ENCODE data around the gene KMT5B.

DNA sequence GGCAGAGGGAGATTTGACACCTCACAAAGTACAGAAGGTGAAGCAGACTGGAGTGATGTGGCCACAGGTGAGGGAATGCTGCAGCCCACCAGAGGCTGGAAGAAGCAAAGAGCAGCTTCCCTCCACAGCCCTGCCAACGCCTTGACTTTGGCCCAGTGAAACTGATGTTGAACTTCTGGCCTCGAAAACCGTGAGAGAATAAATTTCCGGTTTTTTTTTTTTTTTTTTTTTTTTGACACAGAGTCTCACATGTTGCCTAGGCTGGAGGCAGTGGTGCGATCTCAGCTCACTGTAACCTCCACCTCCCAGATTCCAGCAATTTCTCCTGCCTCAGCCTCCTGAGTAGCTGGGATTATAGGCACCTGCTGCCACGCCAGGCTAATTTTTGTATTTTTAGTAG is 8.7 kb downstream of the KMT5B start:
- TF ChIP-seq, protein P1, sequence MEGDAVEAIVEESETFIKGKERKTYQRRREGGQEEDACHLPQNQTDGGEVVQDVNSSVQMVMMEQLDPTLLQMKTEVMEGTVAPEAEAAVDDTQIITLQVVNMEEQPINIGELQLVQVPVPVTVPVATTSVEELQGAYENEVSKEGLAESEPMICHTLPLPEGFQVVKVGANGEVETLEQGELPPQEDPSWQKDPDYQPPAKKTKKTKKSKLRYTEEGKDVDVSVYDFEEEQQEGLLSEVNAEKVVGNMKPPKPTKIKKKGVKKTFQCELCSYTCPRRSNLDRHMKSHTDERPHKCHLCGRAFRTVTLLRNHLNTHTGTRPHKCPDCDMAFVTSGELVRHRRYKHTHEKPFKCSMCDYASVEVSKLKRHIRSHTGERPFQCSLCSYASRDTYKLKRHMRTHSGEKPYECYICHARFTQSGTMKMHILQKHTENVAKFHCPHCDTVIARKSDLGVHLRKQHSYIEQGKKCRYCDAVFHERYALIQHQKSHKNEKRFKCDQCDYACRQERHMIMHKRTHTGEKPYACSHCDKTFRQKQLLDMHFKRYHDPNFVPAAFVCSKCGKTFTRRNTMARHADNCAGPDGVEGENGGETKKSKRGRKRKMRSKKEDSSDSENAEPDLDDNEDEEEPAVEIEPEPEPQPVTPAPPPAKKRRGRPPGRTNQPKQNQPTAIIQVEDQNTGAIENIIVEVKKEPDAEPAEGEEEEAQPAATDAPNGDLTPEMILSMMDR (IDR thresholded peaks at IDR 0.05), result no peak
- TF ChIP-seq EZH2 (IDR thresholded peaks at IDR 0.05; ENCODE audit: borderline replicate concordance, insufficient read depth, low read depth, low read length, poor library complexity, severe bottlenecking), result no peak

Data from B cell (primary cell).